Hepatocyte (in vitro differentiated cells): ENCODE measurements around the gene SOX21. TPM values are rescaled to one million over a fixed set of nuclear protein-coding genes. Genes with fewer than 3 reads are reported as not detected.

Experiments
- DNase-seq: peaks from one replicate; pipeline ENCODE4 v3.0.0-alpha.2; 2016; ENCODE audit warnings: low spot score
- H2AFZ ChIP-seq: fragments of 200-600 bp; sonication (generic); 2 replicates; pipeline ENCODE4 v1.6.0; 2016; ENCODE audit warnings: antibody characterized with exemption, mild to moderate bottlenecking
- H3K27ac ChIP-seq: fragments of 200-600 bp; sonication (generic); 2 replicates; pipeline ENCODE4 v1.5.1; 2016; ENCODE audit warnings: mild to moderate bottlenecking
- H3K27me3 ChIP-seq: fragments of 200-600 bp; sonication (generic); 2 replicates; pipeline ENCODE4 v1.6.1; 2016
- H3K36me3 ChIP-seq: fragments of 200-600 bp; sonication (generic); replicated peaks from 2 replicates; pipeline ENCODE4 v1.5.1; 2016; ENCODE audit warnings: low read depth; ENCODE audit not compliant: insufficient read depth
- H3K4me1 ChIP-seq: fragments of 200-600 bp; sonication (generic); 2 replicates; pipeline ENCODE4 v1.5.1; 2016; ENCODE audit warnings: mild to moderate bottlenecking, moderate library complexity; ENCODE audit not compliant: insufficient read depth
- H3K4me2 ChIP-seq: fragments of 200-600 bp; sonication (generic); 2 replicates; pipeline ENCODE4 v1.6.0; 2016
- H3K4me3 ChIP-seq: fragments of 200-600 bp; sonication (generic); 2 replicates; pipeline ENCODE4 v1.5.1; 2016; ENCODE audit warnings: mild to moderate bottlenecking
- H3K79me2 ChIP-seq: fragments of 200-600 bp; sonication (generic); 2 replicates; pipeline ENCODE4 v1.6.0; 2017; ENCODE audit warnings: mild to moderate bottlenecking
- H3K9me2 ChIP-seq: fragments of 200-600 bp; sonication (generic); replicated peaks from 2 replicates; pipeline ENCODE4 v1.6.0; 2017; ENCODE audit warnings: mild to moderate bottlenecking; ENCODE audit not compliant: insufficient read depth
- H3K9me3 ChIP-seq: fragments of 200-600 bp; sonication (generic); 2 replicates; pipeline ENCODE4 v1.5.1; 2016; ENCODE audit warnings: low read depth, mild to moderate bottlenecking
- H4K20me1 ChIP-seq: fragments of 200-600 bp; sonication (generic); 2 replicates; pipeline ENCODE4 v1.6.0; 2016; ENCODE audit warnings: mild to moderate bottlenecking; ENCODE audit not compliant: insufficient read depth, poor library complexity, severe bottlenecking
- EZH2 ChIP-seq: fragments of 200-600 bp; sonication (generic); IDR thresholded peaks from 2 replicates; pipeline ENCODE4 v1.6.1; 2016; ENCODE audit warnings: antibody characterized with exemption, mild to moderate bottlenecking, borderline replicate concordance
- EZH2phosphoT487 ChIP-seq: fragments of 200-600 bp; sonication (generic); IDR thresholded peaks from one replicate; pipeline ENCODE4 v1.6.1; 2018; ENCODE audit warnings: antibody characterized with exemption, mild to moderate bottlenecking, low read depth, moderate library complexity; ENCODE audit not compliant: unreplicated experiment, severe bottlenecking
- WGBS: methylation state at CpG from one replicate; pipeline ENCODE4 v1.1.6; 2016; ENCODE audit warnings: low lambda C conversion rate; ENCODE audit errors: missing lambda C conversion rate; 5-methylcytosine and 5-hydroxymethylcytosine counted together
- polyA plus RNA-seq: library from polyadenylated mRNA; unstranded; fragments of >200 nt; fragmentation: Nextera tagmentation; extraction: Ambion mirVana; gene quantifications from 2 replicates; pipeline ENCODE4 v1.2.1, GENCODE V29; 2016
- total RNA-seq: library from RNA; depleted of rRNA; stranded (reverse); fragments of >200 nt; gene quantifications from 2 replicates; pipeline ENCODE4 v1.2.3, GENCODE V29; 2014
- TF ChIP-seq, protein P1 (sequence below): fragments of 200-600 bp; sonication (generic); IDR thresholded peaks from 2 replicates; pipeline ENCODE4 v1.5.1; 2016; ENCODE audit warnings: antibody characterized with exemption, mild to moderate bottlenecking; ENCODE audit not compliant: poor library complexity

The SOX21 gene
- total and polyA plus RNA-seq, 2 experiments from 2014 or later = 0.65 to 0.90 TPM

- peak; percentile 46 for DNase-seq
Observed at GRCh38 chr13:94711561-94712286, 621 bp downstream of the SOX21 start.

GRCh38 chr13:94710881-94711560 lies 1.3 kb downstream of the SOX21 start:
- H3K79me2 ChIP-seq = no peaks in the 10 kb centered on the region
- H3K27me3 ChIP-seq = peaks cover 95% of the 10 kb centered on the region

More at GRCh38 chr13:94711561-94712286, 621 bp downstream of the SOX21 start:
- no peaks in the 10 kb centered on the region for H3K36me3 ChIP-seq
- H3K4me1 ChIP-seq = peaks cover 21% of the 10 kb centered on the region
- H3K79me2 ChIP-seq = no peaks in the 10 kb centered on the region
- H3K27me3 ChIP-seq = peaks cover 95% of the 10 kb centered on the region
- H3K4me2 ChIP-seq = peak overlapping the region; percentile 91
- no peak overlapping the region for H3K27ac ChIP-seq
- H3K9me2 ChIP-seq = no peaks in the 10 kb centered on the region
- peak overlapping the region; percentile 38 for H2AFZ ChIP-seq
- H3K4me3 ChIP-seq = no peak overlapping the region
- no peaks in the 10 kb centered on the region for H4K20me1 ChIP-seq
- TF ChIP-seq EZH2 = peak; percentile 94
- TF ChIP-seq, protein P1, sequence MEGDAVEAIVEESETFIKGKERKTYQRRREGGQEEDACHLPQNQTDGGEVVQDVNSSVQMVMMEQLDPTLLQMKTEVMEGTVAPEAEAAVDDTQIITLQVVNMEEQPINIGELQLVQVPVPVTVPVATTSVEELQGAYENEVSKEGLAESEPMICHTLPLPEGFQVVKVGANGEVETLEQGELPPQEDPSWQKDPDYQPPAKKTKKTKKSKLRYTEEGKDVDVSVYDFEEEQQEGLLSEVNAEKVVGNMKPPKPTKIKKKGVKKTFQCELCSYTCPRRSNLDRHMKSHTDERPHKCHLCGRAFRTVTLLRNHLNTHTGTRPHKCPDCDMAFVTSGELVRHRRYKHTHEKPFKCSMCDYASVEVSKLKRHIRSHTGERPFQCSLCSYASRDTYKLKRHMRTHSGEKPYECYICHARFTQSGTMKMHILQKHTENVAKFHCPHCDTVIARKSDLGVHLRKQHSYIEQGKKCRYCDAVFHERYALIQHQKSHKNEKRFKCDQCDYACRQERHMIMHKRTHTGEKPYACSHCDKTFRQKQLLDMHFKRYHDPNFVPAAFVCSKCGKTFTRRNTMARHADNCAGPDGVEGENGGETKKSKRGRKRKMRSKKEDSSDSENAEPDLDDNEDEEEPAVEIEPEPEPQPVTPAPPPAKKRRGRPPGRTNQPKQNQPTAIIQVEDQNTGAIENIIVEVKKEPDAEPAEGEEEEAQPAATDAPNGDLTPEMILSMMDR = no peak
- 2% methylated on average over 48 of the region's 97 CpGs for WGBS
- no peaks in the 10 kb centered on the region for H3K9me3 ChIP-seq

DNA sequence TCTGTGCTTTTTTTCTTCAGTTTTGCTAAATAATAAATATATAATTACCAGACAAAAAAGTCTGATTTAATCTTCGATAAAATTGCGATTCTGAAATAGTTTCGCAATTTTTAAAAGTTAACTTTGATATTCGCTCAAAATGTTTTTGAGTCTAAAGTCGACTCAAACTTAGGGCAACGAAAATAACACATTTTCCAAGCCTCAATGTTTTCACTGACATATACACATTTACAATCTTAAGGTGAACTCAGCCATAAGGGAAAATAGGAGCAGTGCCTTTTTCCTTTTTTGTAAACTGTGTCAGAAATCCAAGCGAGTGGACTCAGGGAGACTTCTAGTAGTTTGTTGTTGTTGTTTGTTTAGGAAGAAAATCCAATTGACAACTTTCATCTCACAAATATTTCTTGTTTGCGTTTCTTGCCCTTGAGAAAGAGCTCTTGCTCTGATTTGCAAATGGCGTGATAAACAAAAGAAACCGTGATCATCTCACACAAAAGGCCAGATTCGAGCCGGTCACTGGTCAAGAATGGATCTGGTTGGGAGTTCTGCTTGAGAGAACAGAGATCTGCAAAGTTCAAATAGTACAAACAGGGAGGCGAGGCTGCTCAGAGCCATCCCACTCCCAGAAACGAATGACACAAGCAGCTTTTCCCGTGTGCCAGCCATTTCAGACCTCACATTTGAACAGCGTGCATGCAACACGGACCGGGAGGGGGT lies 2.1 kb downstream of the SOX21 start:
- Histone ChIP-seq H3K79me2 (no peaks in the 10 kb centered on the region), H3K27me3 (peaks cover 96% of the 10 kb centered on the region), H3K9me3 (no peaks in the 10 kb centered on the region), H2AFZ (no peak overlapping the region), H3K4me2 (peak overlapping the region; percentile 91), H3K36me3 (no peaks in the 10 kb centered on the region), H3K4me1 (peaks cover 21% of the 10 kb centered on the region), H4K20me1 (no peaks in the 10 kb centered on the region), H3K9me2 (no peaks in the 10 kb centered on the region), H3K4me3 (no peak overlapping the region), H3K27ac (no peak overlapping the region)
- no peak for DNase-seq
- TF ChIP-seq EZH2phosphoT487 (no peak), EZH2 (peak; percentile 4)
- 9% methylated on average over 18 of the region's 18 CpGs for WGBS

More at GRCh38 chr13:94710881-94711560, 1.3 kb downstream of the SOX21 start:
- peak; percentile 43 for DNase-seq
- Histone ChIP-seq H2AFZ (peak overlapping the region; percentile 63), H3K27ac (no peak overlapping the region), H3K9me2 (no peaks in the 10 kb centered on the region), H3K4me2 (peak overlapping the region; percentile 91), H3K4me3 (no peak overlapping the region), H3K4me1 (peaks cover 21% of the 10 kb centered on the region), H3K36me3 (no peaks in the 10 kb centered on the region), H4K20me1 (no peaks in the 10 kb centered on the region), H3K9me3 (no peaks in the 10 kb centered on the region)
- WGBS = 4% methylated on average over 75 of the region's 81 CpGs
- TF ChIP-seq EZH2 (peak; percentile 1), EZH2phosphoT487 (peak; percentile 71)
- TF ChIP-seq, protein P1 = peak; percentile 15
